Keratinocyte (primary cell): Measurements from ENCODE around the gene FAM83C. TPM values are rescaled to one million over a fixed set of nuclear protein-coding genes. Genes with fewer than 3 reads are reported as not detected.
A peak's percentile ranks its signal among the peaks of the same experiment; 100 is the strongest.

ENCODE experiments used
- DNase-seq: peaks from one replicate; pipeline ENCODE4 v3.0.0-alpha.2; 2011; ENCODE audit warnings: low read depth, missing footprints, low spot score
- FAIRE-seq: peaks from 2 replicates; lab custom pipeline; 2011; peaks lifted over from hg19 to GRCh38; lab: Jason Lieb, UNC
- H2AFZ ChIP-seq: 2 replicates; pipeline ENCODE4 v1.6.0; 2012; ENCODE audit warnings: low read length, control low read depth, inconsistent platforms; ENCODE audit not compliant: control insufficient read depth
- H3K27ac ChIP-seq: 2 replicates; pipeline ENCODE4 v1.5.1; 2011; ENCODE audit warnings: low read length; ENCODE audit not compliant: control insufficient read depth, insufficient read depth
- H3K27me3 ChIP-seq: 3 replicates; pipeline ENCODE4 v1.6.0; 2011; ENCODE audit warnings: low read length; ENCODE audit not compliant: control insufficient read depth, insufficient read depth; ENCODE audit errors: extremely low read depth
- H3K36me3 ChIP-seq, 2 experiments: 2 replicates in 1 of 2; 3 replicates in 1 of 2; pipeline ENCODE4 v1.5.1; 2011; ENCODE audit warnings: low read length in 2 of 2, mild to moderate bottlenecking in 1 of 2; ENCODE audit not compliant: control insufficient read depth in 2 of 2, insufficient read depth in 2 of 2; ENCODE audit errors: extremely low read depth in 1 of 2
- H3K4me1 ChIP-seq: 3 replicates; pipeline ENCODE4 v1.5.1; 2011; ENCODE audit warnings: low read length; ENCODE audit not compliant: control insufficient read depth, insufficient read depth; ENCODE audit errors: extremely low read depth
- H3K4me2 ChIP-seq: 3 replicates; pipeline ENCODE4 v1.6.0; 2011; ENCODE audit warnings: low read depth, low read length; ENCODE audit not compliant: control insufficient read depth, insufficient read depth; ENCODE audit errors: extremely low read depth
- H3K4me3 ChIP-seq, 3 experiments: fragments of 200-600 bp in 1 of 3; sonication (generic) in 1 of 3; 2 replicates in 2 of 3; 3 replicates in 1 of 3; pipeline ENCODE4 v1.5.1; 2011 to 2016; ENCODE audit warnings: low read length in 3 of 3, mild to moderate bottlenecking in 3 of 3, control low read depth in 2 of 3, inconsistent platforms in 1 of 3, low read depth in 1 of 3, mixed read lengths in 1 of 3, mixed run types in 1 of 3, moderate library complexity in 1 of 3; ENCODE audit not compliant: control insufficient read depth in 2 of 3, insufficient read depth in 2 of 3; ENCODE audit errors: extremely low read depth in 1 of 3
- H3K79me2 ChIP-seq: 2 replicates; pipeline ENCODE4 v1.6.0; 2012; ENCODE audit warnings: low read length; ENCODE audit not compliant: control insufficient read depth, insufficient read depth
- H3K9ac ChIP-seq: 3 replicates; pipeline ENCODE4 v1.6.0; 2011; ENCODE audit warnings: low read length; ENCODE audit not compliant: control insufficient read depth, insufficient read depth; ENCODE audit errors: extremely low read depth
- H3K9me1 ChIP-seq: 3 replicates; pipeline ENCODE4 v1.6.0; 2011; ENCODE audit warnings: low read length; ENCODE audit not compliant: control insufficient read depth, insufficient read depth; ENCODE audit errors: extremely low read depth
- H3K9me3 ChIP-seq: 2 replicates; pipeline ENCODE4 v1.5.1; 2012; ENCODE audit warnings: low read depth, low read length; ENCODE audit not compliant: control insufficient read depth
- H4K20me1 ChIP-seq: 3 replicates; pipeline ENCODE4 v1.6.0; 2011; ENCODE audit warnings: low read length; ENCODE audit not compliant: control insufficient read depth, insufficient read depth; ENCODE audit errors: extremely low read depth
- CTCF ChIP-seq, 3 experiments: IDR thresholded peaks in 1 of 3; conservative IDR thresholded peaks in 1 of 3; optimal IDR thresholded peaks in 1 of 3; 2 replicates in 2 of 3; 3 replicates in 1 of 3; pipeline versions ENCODE3 to v1.5.1; 2011; ENCODE audit warnings: low read length in 3 of 3, mild to moderate bottlenecking in 3 of 3, moderate library complexity in 2 of 3, control low read depth in 1 of 3, inconsistent platforms in 1 of 3; ENCODE audit not compliant: insufficient read depth in 2 of 3; ENCODE audit errors: extremely low read depth in 1 of 3
- EZH2 ChIP-seq: IDR thresholded peaks from one replicate; pipeline ENCODE4 v1.6.1; 2012; ENCODE audit warnings: inconsistent platforms, mild to moderate bottlenecking, low read length, moderate library complexity
- dilution Hi-C: fragments of 300-500 bp; cut with MboI; formaldehyde crosslinking; loops from one replicate; pipeline ENCODE4 v1.7.0; 2020; ENCODE audit warnings: low sequenced_read_pairs; ENCODE audit not compliant: extremely low pct_ligation_motif_present
- polyA plus RNA-seq, 5 experiments: library from polyadenylated mRNA; depleted of rRNA in 3 of 5; stranded (reverse) in 3 of 5; stranded (forward) in 1 of 5; unstranded in 1 of 5; fragments of >200 nt; gene quantifications; 1 replicate in 1 of 5; 2 replicates in 3 of 5; 3 replicates in 1 of 5; pipeline versions ENCODE4 v1.2.1 to v1.2.3, GENCODE V29; 2011 to 2012; ENCODE audit warnings: missing spikeins in 2 of 5, low read depth in 1 of 5, low replicate concordance in 1 of 5

FAM83C gene
- polyA plus RNA-seq, 1 donor (not counting 4 experiments of a cell fraction or from before 2014, with no cell fraction given) = 12.4 TPM

- Histone ChIP-seq H3K27ac (peak overlapping the region; percentile 98), H3K79me2 (no peaks in the 10 kb centered on the region), H3K27me3 (no peaks in the 10 kb centered on the region), H3K4me2 (peak overlapping the region; percentile 59), H3K4me3 (peak overlapping the region; percentile 14 to 29 (median 23)), H3K9ac (peak overlapping the region; percentile 64), H3K36me3 (peaks cover 2 to 19% of the 10 kb centered on the region in 2 experiments), H3K4me1 (peaks cover 73% of the 10 kb centered on the region), H3K9me3 (no peaks in the 10 kb centered on the region), H3K9me1 (no peaks in the 10 kb centered on the region), H2AFZ (peak overlapping the region; percentile 13), H4K20me1 (no peaks in the 10 kb centered on the region)
- dilution Hi-C loops = no loop called here
- DNase-seq = no peak
- FAIRE-seq = peak; percentile 74
- TF ChIP-seq CTCF (optimal IDR thresholded peaks at IDR 0.05 in 1 of 3, IDR thresholded peaks at IDR 0.05 in 1 of 3, conservative IDR thresholded peaks at IDR 0.05 in 1 of 3; ENCODE audit: extremely low read depth in 1 of 3, insufficient read depth in 2 of 3, low read length in 3 of 3) (peak; percentile 92 to 96 (median 96)), EZH2 (no peak)
These were observed 11.7 kb upstream of the FAM83C start for GRCh38 chr20:35303735-35304491.

- DNase-seq (no peak), FAIRE-seq (no peak)
- H3K4me2 ChIP-seq = peak overlapping the region; percentile 59
- no peak overlapping the region for H2AFZ ChIP-seq
- dilution Hi-C loops = no loop called here
- peak overlapping the region in 1 of 3 experiments; percentile 23 for H3K4me3 ChIP-seq
- H3K4me1 ChIP-seq = peaks cover 67% of the 10 kb centered on the region
- H4K20me1 ChIP-seq = no peaks in the 10 kb centered on the region
- no peaks in the 10 kb centered on the region for H3K79me2 ChIP-seq
- H3K36me3 ChIP-seq = peaks cover 2 to 19% of the 10 kb centered on the region in 2 experiments
- TF ChIP-seq EZH2 (no peak), CTCF (optimal IDR thresholded peaks at IDR 0.05 in 1 of 3, IDR thresholded peaks at IDR 0.05 in 1 of 3, conservative IDR thresholded peaks at IDR 0.05 in 1 of 3; ENCODE audit: extremely low read depth in 1 of 3, insufficient read depth in 2 of 3, low read length in 3 of 3) (no peak)
- H3K9me1 ChIP-seq = no peaks in the 10 kb centered on the region
- no peaks in the 10 kb centered on the region for H3K27me3 ChIP-seq
- H3K9me3 ChIP-seq = no peaks in the 10 kb centered on the region
- peak overlapping the region; percentile 64 for H3K9ac ChIP-seq
- H3K27ac ChIP-seq = peak overlapping the region; percentile 98
These were observed 11.1 kb upstream of the FAM83C start for GRCh38 chr20:35303382-35303734.
